SK-N-MC (cell line): ENCODE results near the gene MTG2.

Experiments used
- EZH2 ChIP-seq: fragments of 200-600 bp; sonication (generic); IDR thresholded peaks from one replicate; pipeline ENCODE4 v1.6.1; 2017; ENCODE audit warnings: antibody characterized with exemption
- POLR2AphosphoS5 ChIP-seq: IDR thresholded peaks from 2 replicates; pipeline ENCODE4 v1.6.1; 2012; ENCODE audit warnings: mild to moderate bottlenecking, low read depth, low read length, borderline replicate concordance

GRCh38 chr20:62223571-62223970 lies 40.7 kb downstream of the MTG2 start:
- TF ChIP-seq POLR2AphosphoS5 (no peak), EZH2 (no peak)
